Karpas-422 (cell line): ENCODE measurements around the gene SNX22. TPM values are rescaled to one million over a fixed set of nuclear protein-coding genes. Genes with fewer than 3 reads are reported as not detected.

Source experiments
- DNase-seq: peaks from one replicate; pipeline ENCODE4 v3.0.0-alpha.2; 2015
- H2AFZ ChIP-seq: fragments of 200-600 bp; sonication (generic); 2 replicates; pipeline ENCODE4 v1.6.1; 2014; ENCODE audit warnings: antibody characterized with exemption, low read length, mixed read lengths
- H3K27ac ChIP-seq: fragments of 200-600 bp; sonication (generic); 2 replicates; pipeline ENCODE4 v1.5.1; 2014; ENCODE audit warnings: mild to moderate bottlenecking, low read length, moderate library complexity
- H3K27me3 ChIP-seq: fragments of 200-600 bp; sonication (generic); 2 replicates; pipeline ENCODE4 v1.6.1; 2014; ENCODE audit warnings: low read length, mixed read lengths
- H3K36me3 ChIP-seq: fragments of 200-600 bp; sonication (generic); 2 replicates; pipeline ENCODE4 v1.6.1; 2014; ENCODE audit warnings: low read length, mixed read lengths; ENCODE audit not compliant: insufficient read depth
- H3K4me1 ChIP-seq: fragments of 200-600 bp; sonication (generic); 2 replicates; pipeline ENCODE4 v1.6.1; 2014; ENCODE audit warnings: mild to moderate bottlenecking, low read length, mixed read lengths
- H3K4me2 ChIP-seq: fragments of 200-600 bp; sonication (generic); 2 replicates; pipeline ENCODE4 v1.6.1; 2014; ENCODE audit warnings: low read length, low read depth, mild to moderate bottlenecking; ENCODE audit not compliant: poor library complexity, severe bottlenecking
- H3K4me3 ChIP-seq: fragments of 200-600 bp; sonication (generic); 2 replicates; pipeline ENCODE4 v1.5.1; 2014; ENCODE audit warnings: mild to moderate bottlenecking, antibody characterized with exemption, low read length, mixed read lengths
- H3K79me2 ChIP-seq: fragments of 200-600 bp; sonication (generic); 2 replicates; pipeline ENCODE4 v1.6.1; 2014; ENCODE audit warnings: mild to moderate bottlenecking, low read length, mixed read lengths
- H3K9ac ChIP-seq: fragments of 200-600 bp; sonication (generic); 2 replicates; pipeline ENCODE4 v1.6.0; 2014; ENCODE audit warnings: low read length
- H3K9me2 ChIP-seq: fragments of 200-600 bp; sonication (generic), shearing (Covaris generic); replicated peaks from 2 replicates; pipeline ENCODE4 v1.6.0; 2014; ENCODE audit warnings: mild to moderate bottlenecking, low read length, moderate library complexity; ENCODE audit not compliant: insufficient read depth
- H3K9me3 ChIP-seq: fragments of 300-700, 200-600 bp; sonication (generic); 2 replicates; pipeline ENCODE4 v1.6.1; 2014; ENCODE audit warnings: low read length, mixed read lengths
- H4K20me1 ChIP-seq: fragments of 200-600 bp; sonication (generic); 2 replicates; pipeline ENCODE4 v1.6.1; 2014; ENCODE audit warnings: mild to moderate bottlenecking, antibody characterized with exemption, low read length, low read depth; ENCODE audit not compliant: insufficient read depth
- total RNA-seq: library from RNA; depleted of rRNA; stranded (reverse); fragments of >200 nt; shearing (Covaris generic); gene quantifications from 2 replicates; pipeline ENCODE4 v1.2.3, GENCODE V29; 2014; ENCODE audit warnings: low replicate concordance

Gene SNX22
- total RNA-seq, 1 experiment from 2014 or later, result 51.5 TPM

DNA sequence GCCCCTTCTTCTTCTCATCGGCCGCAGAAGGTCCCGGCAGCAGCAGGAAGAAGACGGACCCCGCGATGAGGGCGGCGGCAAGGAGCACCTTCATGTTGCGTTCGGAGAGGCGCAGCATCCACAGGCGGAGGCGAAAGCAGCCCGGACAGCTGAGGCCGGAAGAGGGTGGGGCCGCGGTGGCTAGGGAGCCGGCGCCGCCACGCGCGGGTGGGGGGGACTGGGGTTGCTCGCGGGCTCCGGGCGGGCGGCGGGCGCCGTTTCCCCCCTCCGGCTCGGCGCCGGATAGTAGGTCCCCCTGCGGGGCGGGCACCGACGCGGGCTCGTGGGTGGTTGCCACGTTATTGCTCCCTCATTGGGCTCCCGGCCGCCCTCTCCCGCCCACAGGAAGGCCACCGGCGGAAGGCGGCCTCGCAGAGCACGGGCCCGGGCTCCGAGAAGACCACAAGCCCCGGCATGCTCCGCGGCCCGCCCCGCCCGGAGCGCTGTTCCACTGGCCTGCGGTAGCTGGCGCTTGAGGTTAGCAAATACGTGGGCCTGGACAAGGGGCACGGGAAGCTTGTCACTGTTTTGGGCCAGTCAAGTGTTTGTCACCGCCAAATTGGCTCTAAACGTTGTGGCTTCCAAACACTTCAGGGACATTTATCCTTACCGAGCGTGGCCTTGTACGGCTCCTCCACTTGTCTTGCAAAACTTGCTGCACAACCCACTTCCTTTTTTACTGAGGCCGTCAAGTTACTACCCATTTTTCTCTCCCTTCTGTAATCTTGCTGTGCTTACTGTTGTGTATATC is 11.5 kb downstream of the SNX22 start, which contains the start of gene PPIB:
PPIB (minus strand) TSS at position 154 of the 790 bp plus-strand sequence; CDS start at position 118, 36 bp downstream.
- Histone ChIP-seq H3K4me3 (peak within 1 kb of the TSS; percentile 69), H3K79me2 (peaks cover 17% of the 10 kb centered on the region)

DNA sequence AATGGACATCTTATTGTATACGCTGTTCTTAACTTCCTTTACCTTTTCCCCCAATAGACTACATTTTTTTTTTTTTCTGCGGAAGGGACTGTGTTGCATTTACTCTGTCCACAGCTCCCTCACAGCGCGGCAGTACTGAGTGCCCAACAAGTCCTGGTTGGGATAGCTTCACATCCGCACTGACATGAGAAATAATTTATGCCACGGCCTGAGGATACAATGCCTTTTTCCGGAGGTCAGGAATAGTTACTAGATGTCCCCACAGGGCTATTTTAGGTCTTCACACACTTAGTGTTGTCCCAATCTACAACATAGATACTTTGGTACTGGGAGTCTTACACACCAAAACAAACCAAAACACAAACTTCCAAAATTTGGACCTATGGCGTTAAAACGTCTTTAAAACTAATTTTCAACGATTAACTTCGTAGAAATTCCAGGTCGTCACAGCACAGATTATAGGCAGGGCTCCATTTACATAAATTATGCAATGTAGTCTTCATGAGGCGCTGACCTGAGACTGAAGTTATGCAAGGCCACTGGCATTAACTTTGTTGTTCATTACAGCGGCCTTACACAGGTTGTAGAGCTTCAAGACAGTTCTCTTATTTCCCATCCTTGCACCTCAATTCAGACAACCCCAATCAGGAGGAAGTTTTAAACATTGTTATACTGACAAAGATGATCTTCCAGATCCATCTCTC is 12.3 kb downstream of the SNX22 start:
- Histone ChIP-seq H3K9me3 (no peaks in the 10 kb centered on the region), H3K9ac (peak overlapping the region; percentile 61), H2AFZ (peak overlapping the region; percentile 60; the same call in 1 of the 2 replicates), H3K27ac (peak overlapping the region; percentile 73), H3K4me3 (peak overlapping the region; percentile 69), H3K9me2 (no peaks in the 10 kb centered on the region), H4K20me1 (0 out of 2 replicates have a peak, but pooled peaks cover 2% of the 10 kb centered on the region), H3K4me1 (peaks cover 37% of the 10 kb centered on the region), H3K4me2 (peak overlapping the region; percentile 82), H3K36me3 (peaks cover 13% of the 10 kb centered on the region), H3K27me3 (no peaks in the 10 kb centered on the region), H3K79me2 (peaks cover 17% of the 10 kb centered on the region)
- DNase-seq, result peak; percentile 74

More for the DNA sequence above, 11.5 kb downstream of the SNX22 start, which contains the start of gene PPIB:
- H3K9me3 ChIP-seq, result no peaks in the 10 kb centered on the region
- peak within 1 kb of the TSS; percentile 75 for H3K9ac ChIP-seq
- peaks cover 15% of the 10 kb centered on the region for H3K36me3 ChIP-seq
- DNase-seq, result peak; percentile 98
- peaks cover 45% of the 10 kb centered on the region for H3K4me1 ChIP-seq
- H3K9me2 ChIP-seq, result no peaks in the 10 kb centered on the region
- H3K27me3 ChIP-seq, result no peaks in the 10 kb centered on the region
- peak within 1 kb of the TSS; percentile 82 for H3K4me2 ChIP-seq
- H3K27ac ChIP-seq, result peak within 1 kb of the TSS; percentile 73
- 0 out of 2 replicates have a peak, but pooled peaks cover 5% of the 10 kb centered on the region for H4K20me1 ChIP-seq
- H2AFZ ChIP-seq, result peak within 1 kb of the TSS; percentile 60; the same call in 1 of the 2 replicates

DNA sequence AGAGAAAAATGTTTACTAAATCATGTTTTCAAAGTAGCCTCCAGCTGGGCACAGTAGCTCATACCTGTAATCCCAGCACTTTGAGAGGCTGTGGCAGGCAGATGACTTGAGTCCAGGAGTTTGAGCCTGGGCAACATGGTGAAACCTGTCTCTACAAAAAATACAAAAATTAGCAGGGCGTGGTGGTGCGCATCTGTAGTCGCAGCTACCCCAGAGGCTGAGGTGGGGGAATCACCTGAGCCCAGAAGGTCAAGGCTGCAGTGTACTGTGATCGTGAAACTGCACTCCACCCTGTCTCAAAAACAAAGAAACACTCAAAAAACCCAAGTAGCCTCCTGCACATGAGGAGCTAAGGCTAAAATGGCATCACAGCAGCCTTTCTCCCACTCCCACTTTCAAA is 12.9 kb downstream of the SNX22 start:
- H3K4me2 ChIP-seq, result peak overlapping the region; percentile 82
- peaks cover 34% of the 10 kb centered on the region for H3K4me1 ChIP-seq
- no peak overlapping the region for H2AFZ ChIP-seq
- peak overlapping the region; percentile 61 for H3K9ac ChIP-seq
- no peaks in the 10 kb centered on the region for H4K20me1 ChIP-seq
- H3K4me3 ChIP-seq, result peak overlapping the region; percentile 69
- H3K36me3 ChIP-seq, result peaks cover 9% of the 10 kb centered on the region
- peaks cover 17% of the 10 kb centered on the region for H3K79me2 ChIP-seq
- no peaks in the 10 kb centered on the region for H3K9me2 ChIP-seq
- H3K27ac ChIP-seq, result peak overlapping the region; percentile 73
- H3K27me3 ChIP-seq, result no peaks in the 10 kb centered on the region
- DNase-seq, result no peak
- H3K9me3 ChIP-seq, result no peaks in the 10 kb centered on the region

DNA sequence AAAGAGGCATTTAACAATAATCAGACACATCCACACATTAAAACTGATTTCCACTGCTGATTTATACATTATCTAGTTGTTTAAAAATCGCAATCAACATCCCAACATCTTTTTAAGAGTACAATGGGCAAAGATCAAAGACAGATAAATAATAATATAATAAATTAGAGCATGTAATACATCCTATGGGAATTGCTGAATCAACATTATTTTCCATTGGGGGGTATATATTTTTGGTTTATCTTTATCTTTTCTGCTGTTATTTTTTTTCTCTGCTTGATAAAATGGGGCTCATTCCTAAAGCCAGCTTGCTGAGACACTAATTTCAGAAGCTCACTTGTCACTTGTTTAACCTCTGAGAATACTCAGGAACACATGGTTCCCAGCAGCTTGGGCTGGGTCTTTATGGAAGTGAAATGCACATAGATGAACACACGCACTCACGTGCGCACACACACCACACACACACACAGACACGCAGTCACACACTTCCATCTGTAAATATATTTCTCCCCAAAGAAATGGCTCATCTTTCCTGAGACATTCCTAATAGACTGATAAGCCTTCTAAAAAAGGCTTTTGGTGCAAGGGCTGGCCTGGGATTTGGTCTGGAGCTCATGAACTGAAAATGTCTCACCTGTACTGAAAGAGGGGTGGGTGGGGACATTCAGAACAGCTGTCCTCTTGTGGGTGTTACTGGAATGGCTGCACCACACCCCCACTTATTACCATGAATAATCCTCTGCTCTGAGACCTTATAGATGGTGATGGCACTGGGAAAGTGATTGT is 14.8 kb downstream of the SNX22 start:
- H3K27me3 ChIP-seq, result no peaks in the 10 kb centered on the region
- H3K9ac ChIP-seq, result no peak overlapping the region
- no peak for DNase-seq
- H3K9me3 ChIP-seq, result no peaks in the 10 kb centered on the region
- H4K20me1 ChIP-seq, result no peaks in the 10 kb centered on the region
- H2AFZ ChIP-seq, result no peak overlapping the region
- no peak overlapping the region for H3K4me3 ChIP-seq
- peaks cover 13% of the 10 kb centered on the region for H3K79me2 ChIP-seq
- no peak overlapping the region for H3K4me2 ChIP-seq
- no peaks in the 10 kb centered on the region for H3K36me3 ChIP-seq
- H3K4me1 ChIP-seq, result peaks cover 23% of the 10 kb centered on the region
- no peaks in the 10 kb centered on the region for H3K9me2 ChIP-seq
- H3K27ac ChIP-seq, result no peak overlapping the region

DNA sequence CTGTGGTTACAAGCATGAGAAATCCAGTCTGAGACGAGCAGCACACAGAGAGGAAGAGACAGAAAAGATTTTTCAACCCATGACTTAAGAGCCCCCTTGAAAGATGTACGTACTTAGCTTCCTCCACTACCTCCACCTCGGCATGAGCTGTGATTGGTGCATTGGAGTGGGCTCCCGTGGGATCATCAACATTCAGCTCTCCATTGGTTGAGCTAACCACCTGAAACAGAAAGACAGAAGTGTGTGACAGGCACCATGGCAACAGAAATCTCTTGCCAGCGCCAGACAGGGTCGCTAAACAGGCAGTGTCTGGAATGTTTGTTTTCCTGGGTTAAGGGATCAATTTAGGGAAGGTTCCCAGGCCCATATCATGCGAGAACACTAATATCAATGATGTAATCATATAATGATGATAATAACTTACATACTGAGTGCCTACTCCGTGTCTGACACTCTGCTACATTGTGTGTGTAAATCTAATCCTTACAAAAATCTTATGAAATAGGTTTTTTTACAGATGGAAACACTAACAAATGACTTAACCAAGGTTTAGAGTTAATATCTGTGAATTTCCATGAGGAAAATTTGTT is 28.8 kb downstream of the SNX22 start:
- peak overlapping the region; percentile 45 for H3K4me2 ChIP-seq
- no peak overlapping the region for H3K9ac ChIP-seq
- H3K4me3 ChIP-seq, result no peak overlapping the region; the same call in 1 of the 2 replicates
- no peaks in the 10 kb centered on the region for H3K9me3 ChIP-seq
- no peaks in the 10 kb centered on the region; the same call in 1 of the 2 replicates for H3K36me3 ChIP-seq
- H3K79me2 ChIP-seq, result 0 out of 2 replicates have a peak, but pooled peaks cover 3% of the 10 kb centered on the region
- H2AFZ ChIP-seq, result no peak overlapping the region
- peaks cover 26% of the 10 kb centered on the region for H3K4me1 ChIP-seq
- no peaks in the 10 kb centered on the region for H3K9me2 ChIP-seq
- no peaks in the 10 kb centered on the region for H4K20me1 ChIP-seq
- H3K27ac ChIP-seq, result peak overlapping the region; percentile 36
- H3K27me3 ChIP-seq, result no peaks in the 10 kb centered on the region
- peak; percentile 84 for DNase-seq

DNA sequence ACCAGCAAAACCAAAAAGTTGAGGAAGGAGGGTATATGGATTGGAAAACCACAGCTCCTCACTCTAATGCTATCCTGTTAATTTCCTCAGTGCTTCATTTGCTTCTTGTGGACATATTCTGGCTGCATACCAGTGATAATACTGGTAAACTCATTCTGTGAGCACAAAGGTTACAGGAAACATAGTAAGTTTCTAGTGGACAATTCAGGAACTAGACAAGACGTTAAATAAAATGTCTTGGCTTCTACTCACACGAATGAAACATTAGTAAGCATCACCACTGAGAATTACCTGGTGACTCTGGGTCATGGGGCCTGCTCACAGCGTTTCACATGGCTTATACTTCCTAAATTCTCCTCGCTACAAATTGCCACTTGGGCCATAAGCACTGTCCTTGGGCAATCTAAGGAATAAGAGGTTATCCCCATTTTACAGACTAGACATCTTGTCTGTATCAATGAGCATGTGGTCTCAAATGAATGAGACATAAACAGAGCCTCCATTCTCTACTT is 31.4 kb downstream of the SNX22 start:
- Histone ChIP-seq H3K4me3 (no peak overlapping the region), H3K27ac (no peak overlapping the region), H4K20me1 (no peaks in the 10 kb centered on the region), H2AFZ (no peak overlapping the region), H3K36me3 (peaks cover 4% of the 10 kb centered on the region; the same call in 1 of the 2 replicates), H3K9me3 (no peaks in the 10 kb centered on the region), H3K27me3 (no peaks in the 10 kb centered on the region), H3K79me2 (no peaks in the 10 kb centered on the region), H3K4me2 (no peak overlapping the region), H3K9ac (no peak overlapping the region), H3K9me2 (no peaks in the 10 kb centered on the region), H3K4me1 (peaks cover 31% of the 10 kb centered on the region)
- no peak for DNase-seq

DNA sequence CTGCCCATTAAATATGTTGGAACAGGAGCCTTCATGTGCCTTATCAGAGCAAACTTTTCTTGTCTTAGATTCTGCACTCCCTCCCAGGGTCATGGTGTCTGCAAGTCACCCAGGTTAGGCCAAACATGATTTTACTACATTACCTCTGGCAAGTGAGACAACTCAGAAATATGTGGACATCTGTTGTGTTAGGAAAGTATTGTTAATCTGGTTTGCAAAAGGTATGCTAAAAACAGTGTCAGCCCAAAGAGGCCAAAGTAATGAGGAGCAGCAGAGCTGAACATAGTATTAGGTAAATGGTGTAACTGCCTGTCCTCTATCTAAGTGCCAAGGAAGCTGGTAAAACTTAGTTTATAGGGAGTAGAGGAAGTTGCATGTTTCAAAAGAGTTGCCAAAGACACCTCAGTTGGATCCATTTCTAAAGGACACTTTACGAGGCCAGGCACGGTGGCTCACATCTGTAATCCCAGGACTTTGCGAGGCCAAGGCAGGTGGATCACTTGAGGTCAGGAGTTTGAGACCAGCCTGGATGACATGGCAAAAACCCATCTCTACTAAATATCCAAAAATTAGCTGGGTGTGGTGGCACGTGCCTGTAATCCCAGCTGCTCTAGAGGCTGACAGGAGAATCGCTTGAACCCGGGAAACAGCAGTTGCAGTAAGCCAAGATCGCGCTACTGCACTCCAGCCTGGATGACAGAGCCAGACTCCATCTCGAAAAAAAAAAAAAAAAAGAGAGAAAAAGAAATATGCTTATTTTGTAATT is 33.8 kb downstream of the SNX22 start:
- Histone ChIP-seq H3K4me2 (no peak overlapping the region), H3K9me3 (no peaks in the 10 kb centered on the region), H3K9ac (no peak overlapping the region), H3K27ac (peak overlapping the region; percentile 22; the same call in 1 of the 2 replicates), H3K4me1 (peaks cover 23% of the 10 kb centered on the region), H3K27me3 (no peaks in the 10 kb centered on the region), H3K4me3 (no peak overlapping the region), H3K36me3 (peaks cover 4% of the 10 kb centered on the region; the same call in 1 of the 2 replicates), H4K20me1 (no peaks in the 10 kb centered on the region), H2AFZ (no peak overlapping the region), H3K9me2 (no peaks in the 10 kb centered on the region), H3K79me2 (no peaks in the 10 kb centered on the region)
- no peak for DNase-seq
